Fibroblast of lung (primary cell): ENCODE measurements around the gene ACOX1. TPM values are rescaled to one million over a fixed set of nuclear protein-coding genes. Genes with fewer than 3 reads are reported as not detected.

Experiments
- DNase-seq, 2 donors: peaks; one replicate each; pipeline versions ENCODE4 v3.0.0 to v3.0.0-alpha.2; 2010; ENCODE audit warnings: low read depth in 2 of 2
- H2AFZ ChIP-seq: 2 replicates; pipeline ENCODE4 v1.5.1; 2012; ENCODE audit warnings: low read length, control low read depth, inconsistent platforms
- H3K27ac ChIP-seq: 2 replicates; pipeline ENCODE4 v1.5.1; 2011; ENCODE audit warnings: low read length, control low read depth; ENCODE audit not compliant: insufficient read depth
- H3K27me3 ChIP-seq: 2 replicates; pipeline ENCODE4 v1.5.1; 2011; ENCODE audit warnings: mild to moderate bottlenecking, low read length; ENCODE audit not compliant: control insufficient read depth, insufficient read depth
- H3K36me3 ChIP-seq: 2 replicates; pipeline ENCODE4 v1.5.1; 2011; ENCODE audit warnings: low read length; ENCODE audit not compliant: control insufficient read depth, insufficient read depth
- H3K4me1 ChIP-seq: 2 replicates; pipeline ENCODE4 v1.5.1; 2011; ENCODE audit warnings: low read length; ENCODE audit not compliant: control insufficient read depth, insufficient read depth; ENCODE audit errors: extremely low read depth
- H3K4me2 ChIP-seq: 2 replicates; pipeline ENCODE4 v1.5.1; 2011; ENCODE audit warnings: low read length, control low read depth; ENCODE audit not compliant: insufficient read depth; ENCODE audit errors: extremely low read depth
- H3K4me3 ChIP-seq, 4 experiments: fragments of 200-600 bp in 1 of 4; sonication (generic) in 1 of 4; replicated peaks in 1 of 4; 2 replicates each; pipeline ENCODE4 v1.5.1; 2011 to 2016; ENCODE audit warnings: low read length in 4 of 4, low read depth in 3 of 4, mild to moderate bottlenecking in 3 of 4, control low read depth in 2 of 4, inconsistent platforms in 1 of 4, mixed read lengths in 1 of 4; ENCODE audit not compliant: insufficient read depth in 1 of 4; ENCODE audit errors: control extremely low read depth in 1 of 4
- H3K79me2 ChIP-seq: 2 replicates; pipeline ENCODE4 v1.5.1; 2012; ENCODE audit warnings: mild to moderate bottlenecking, low read length, inconsistent platforms; ENCODE audit not compliant: control insufficient read depth, insufficient read depth
- H3K9ac ChIP-seq: 2 replicates; pipeline ENCODE4 v1.5.1; 2011; ENCODE audit warnings: mild to moderate bottlenecking, low read length, control low read depth; ENCODE audit not compliant: insufficient read depth
- H3K9me3 ChIP-seq: 2 replicates; pipeline ENCODE4 v1.5.1; 2012; ENCODE audit warnings: low read depth, low read length; ENCODE audit not compliant: control insufficient read depth, insufficient read depth
- H4K20me1 ChIP-seq: 2 replicates; pipeline ENCODE4 v1.5.1; 2011; ENCODE audit warnings: low read length; ENCODE audit not compliant: control insufficient read depth, insufficient read depth; ENCODE audit errors: extremely low read depth
- CTCF ChIP-seq, 2 donors: IDR thresholded peaks in 1 of 2; conservative IDR thresholded peaks in 1 of 2; 1 replicate in 1 of 2; 2 replicates in 1 of 2; pipeline ENCODE4 v1.5.1; 2011 to 2012; ENCODE audit warnings: low read length in 2 of 2, control low read depth in 1 of 2, inconsistent platforms in 1 of 2, low read depth in 1 of 2, mild to moderate bottlenecking in 1 of 2
- EZH2 ChIP-seq: IDR thresholded peaks from 2 replicates; pipeline ENCODE4 v1.5.1; 2012; ENCODE audit warnings: low read length, control low read depth, mild to moderate bottlenecking; ENCODE audit errors: missing control alignments
- polyA plus RNA-seq, 2 donors: library from polyadenylated mRNA; depleted of rRNA in 1 of 2; stranded (reverse) in 1 of 2; unstranded in 1 of 2; fragments of >200 nt; gene quantifications; 2 replicates each; pipeline ENCODE4 v1.2.1, GENCODE V29; 2011 to 2012; ENCODE audit warnings: missing spikeins in 1 of 2
- total RNA-seq: library from RNA; depleted of rRNA; stranded (reverse); fragments of >200 nt; gene quantifications from 2 replicates; pipeline ENCODE4 v1.2.1, GENCODE V29; 2014

ACOX1 gene
- total and polyA plus RNA-seq, 2 donors (not counting 1 experiment from before 2014, with no cell fraction given), result 30.0 to 70.5 TPM

DNA sequence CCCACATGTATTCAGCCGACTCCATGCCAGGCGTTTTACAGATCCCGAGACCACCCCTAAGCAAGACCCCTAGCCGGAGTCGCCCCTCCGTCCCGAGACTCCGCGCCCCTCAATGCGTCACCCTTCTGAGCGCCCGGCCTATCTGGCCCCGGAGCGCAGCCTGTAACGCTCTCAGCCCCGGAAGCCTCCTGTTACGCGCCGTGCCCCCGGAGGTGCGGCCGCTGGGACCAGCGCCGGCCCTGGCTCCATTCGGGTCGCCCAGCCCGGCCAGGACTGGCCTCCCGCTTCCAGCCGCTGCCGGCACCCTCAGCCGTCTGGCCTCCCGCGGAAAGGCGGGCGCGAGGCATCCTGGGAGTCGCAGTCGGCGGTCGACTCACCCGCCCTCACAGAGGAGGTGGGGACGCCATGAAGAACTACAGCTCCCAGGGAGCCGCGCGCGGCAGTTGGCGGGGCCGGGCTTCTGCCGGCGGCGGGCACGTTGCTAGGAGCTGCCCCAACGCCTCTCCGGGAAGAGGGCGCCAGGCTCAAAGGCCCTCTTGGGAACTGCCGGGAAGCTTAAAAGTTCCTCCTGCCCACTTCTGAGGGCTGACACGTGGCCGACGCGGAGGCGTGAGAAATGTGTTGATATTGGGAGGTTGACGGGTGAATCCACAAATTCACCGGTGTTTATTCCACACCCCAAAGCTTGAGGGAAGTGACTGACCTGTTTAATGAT is 38.1 kb downstream of the ACOX1 start, which contains the start of gene FBF1:
TSS of gene FBF1 (minus strand) at position 316 of the 715 bp plus-strand sequence. CDS start 2,893 bp downstream, outside the sequence.
- peak within 1 kb of the TSS; percentile 55 to 78 (median 65) for H3K4me3 ChIP-seq
- no peaks in the 10 kb centered on the region for H3K36me3 ChIP-seq

GRCh38 chr17:75937652-75938051 is 41.3 kb downstream of the ACOX1 start:
- Histone ChIP-seq H4K20me1 (no peaks in the 10 kb centered on the region), H3K4me3 (no peak overlapping the region), H3K27ac (no peak overlapping the region), H3K9ac (no peak overlapping the region), H3K27me3 (no peaks in the 10 kb centered on the region), H3K36me3 (no peaks in the 10 kb centered on the region), H3K9me3 (no peaks in the 10 kb centered on the region), H2AFZ (no peak overlapping the region), H3K4me1 (no peaks in the 10 kb centered on the region), H3K4me2 (no peak overlapping the region), H3K79me2 (no peaks in the 10 kb centered on the region)
- DNase-seq, result no peak
- TF ChIP-seq CTCF (conservative IDR thresholded peaks at IDR 0.05 in 1 of 2, IDR thresholded peaks at IDR 0.05 in 1 of 2; ENCODE audit: low read depth in 1 of 2, low read length in 2 of 2), result no peak
- TF ChIP-seq EZH2, result no peak

More for the DNA sequence above, 38.1 kb downstream of the ACOX1 start, which contains the start of gene FBF1:
- Histone ChIP-seq H3K4me1 (no peaks in the 10 kb centered on the region), H3K27ac (peak within 1 kb of the TSS; percentile 54), H4K20me1 (no peaks in the 10 kb centered on the region), H3K9ac (peak within 1 kb of the TSS; percentile 70), H3K27me3 (no peaks in the 10 kb centered on the region), H3K79me2 (no peaks in the 10 kb centered on the region), H2AFZ (peak within 1 kb of the TSS; percentile 67), H3K4me2 (peak within 1 kb of the TSS; percentile 86), H3K9me3 (no peaks in the 10 kb centered on the region)
- DNase-seq, result peak; percentile 91 to 93
- TF ChIP-seq CTCF (conservative IDR thresholded peaks at IDR 0.05 in 1 of 2, IDR thresholded peaks at IDR 0.05 in 1 of 2; ENCODE audit: low read depth in 1 of 2, low read length in 2 of 2) (no peak), EZH2 (no peak)

DNA sequence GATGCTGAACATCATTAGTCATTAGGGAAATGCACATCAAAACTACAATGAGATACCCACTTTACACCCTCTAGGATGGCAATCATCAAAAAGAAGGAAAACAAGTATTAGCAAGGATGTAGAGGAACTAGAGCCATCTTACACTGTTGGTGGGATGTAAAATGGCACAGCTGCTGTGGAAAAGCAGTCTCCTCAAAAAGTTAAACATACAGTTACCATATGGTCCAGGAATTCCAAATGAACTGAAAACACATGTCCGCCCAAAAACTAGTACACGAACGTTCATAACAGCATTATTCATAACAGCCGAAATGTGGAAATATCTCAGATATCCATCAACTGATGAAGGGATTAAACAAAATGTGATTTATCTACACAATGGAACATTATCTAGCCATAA is 45.2 kb downstream of the ACOX1 start:
- no peaks in the 10 kb centered on the region for H3K4me1 ChIP-seq
- no peak overlapping the region for H2AFZ ChIP-seq
- no peak overlapping the region for H3K9ac ChIP-seq
- no peaks in the 10 kb centered on the region for H3K27me3 ChIP-seq
- H3K79me2 ChIP-seq, result no peaks in the 10 kb centered on the region
- peak in 1 of 2 donors; percentile 55 for DNase-seq
- H3K4me3 ChIP-seq, result no peak overlapping the region
- no peaks in the 10 kb centered on the region for H4K20me1 ChIP-seq
- H3K27ac ChIP-seq, result no peak overlapping the region
- H3K4me2 ChIP-seq, result no peak overlapping the region
- H3K36me3 ChIP-seq, result no peaks in the 10 kb centered on the region
- TF ChIP-seq CTCF (conservative IDR thresholded peaks at IDR 0.05 in 1 of 2, IDR thresholded peaks at IDR 0.05 in 1 of 2; ENCODE audit: low read depth in 1 of 2, low read length in 2 of 2), result no peak
- TF ChIP-seq EZH2, result no peak
- H3K9me3 ChIP-seq, result no peaks in the 10 kb centered on the region
